ENCODE data around the gene TNF. TPM values are rescaled to one million over a fixed set of nuclear protein-coding genes. Genes with fewer than 3 reads are reported as not detected.

TNF gene
- total and polyA plus RNA-seq, 12 donors = 0.22 to 3.2 (median 1.0) TPM; not detected in 1

GRCh38 chr6:31560697-31561058, 14.7 kb upstream of the TNF start:
- Histone ChIP-seq H3K27ac (peak overlapping the region in 3 of 5 donors; percentile 26 to 76 (median 69)), H3K9me3 (replicated peaks in 1 of 3) (no peaks in the 10 kb centered on the region), H3K27me3 (no peaks in the 10 kb centered on the region), H3K4me3 (no peak overlapping the region), H3K36me3 (replicated peaks in 1 of 2) (peaks cover 0 to 33% of the 10 kb centered on the region in 2 donors), H3K4me1 (replicated peaks in 1 of 2) (peaks cover 16 to 33% of the 10 kb centered on the region in 2 donors)
- no peak for TF ChIP-seq CTCF (IDR thresholded peaks at IDR 0.05)
- no peak for TF ChIP-seq POLR2A (IDR thresholded peaks at IDR 0.05)
- DNase-seq = no peak
- intact Hi-C loops (cut with DNase I) = no loop called here

GRCh38 chr6:31567531-31568370, 7.6 kb upstream of the TNF start:
- no peak for DNase-seq
- no peaks in the 10 kb centered on the region for H3K27me3 ChIP-seq
- no peaks in the 10 kb centered on the region for H3K36me3 ChIP-seq (replicated peaks in 1 of 2)
- WGBS, 4 donors = 39 to 53% (median 46%) methylated on average over 9 of the region's 9 CpGs
- TF ChIP-seq POLR2A (IDR thresholded peaks at IDR 0.05) (no peak), CTCF (IDR thresholded peaks at IDR 0.05) (no peak)
- intact Hi-C loops (cut with DNase I) = no loop called here
- no peak overlapping the region for H3K4me3 ChIP-seq
- H3K9me3 ChIP-seq (replicated peaks in 1 of 3) = no peaks in the 10 kb centered on the region
- H3K27ac ChIP-seq = no peak overlapping the region
- no peaks in the 10 kb centered on the region for H3K4me1 ChIP-seq (replicated peaks in 1 of 2)

- intact Hi-C loops (cut with DNase I) = no loop called here
- DNase-seq = peak in 1 of 7 donors; percentile 38
- no peaks in the 10 kb centered on the region for H3K9me3 ChIP-seq (replicated peaks in 1 of 3)
- TF ChIP-seq CTCF (IDR thresholded peaks at IDR 0.05) = no peak
- no peak for TF ChIP-seq POLR2A (IDR thresholded peaks at IDR 0.05)
- H3K4me1 ChIP-seq (replicated peaks in 1 of 2) = no peaks in the 10 kb centered on the region
- no peak overlapping the region for H3K27ac ChIP-seq
- H3K4me3 ChIP-seq = no peak overlapping the region
- 57 to 76% (median 63%) methylated on average over 3 of the region's 3 CpGs for WGBS, 4 donors
- H3K36me3 ChIP-seq (replicated peaks in 1 of 2) = no peaks in the 10 kb centered on the region
- no peaks in the 10 kb centered on the region for H3K27me3 ChIP-seq
Observed at GRCh38 chr6:31568537-31568961, 6.8 kb upstream of the TNF start.

- Histone ChIP-seq H3K36me3 (replicated peaks in 1 of 2) (no peaks in the 10 kb centered on the region), H3K4me1 (replicated peaks in 1 of 2) (no peaks in the 10 kb centered on the region), H3K9me3 (replicated peaks in 1 of 3) (no peaks in the 10 kb centered on the region), H3K27me3 (no peaks in the 10 kb centered on the region), H3K4me3 (no peak overlapping the region), H3K27ac (no peak overlapping the region)
- no peak for DNase-seq
- 80 to 100% (median 84%) methylated on average over 1 of the region's 1 CpG for WGBS, 4 donors
- no peak for TF ChIP-seq POLR2A (IDR thresholded peaks at IDR 0.05)
- TF ChIP-seq CTCF (IDR thresholded peaks at IDR 0.05) = no peak
- intact Hi-C loops (cut with DNase I) = no loop called here
Observed at GRCh38 chr6:31569861-31570536, 5.4 kb upstream of the TNF start.
